NCI-H2029 (cell line): ENCODE measurements around the gene SHFL.

Source experiments
- DNase-seq: peaks from one replicate; lab custom pipeline; 2025; lab: John Stamatoyannopoulos, UW

SHFL gene

GRCh38 chr19:10109528-10109927 is 23.4 kb downstream of the SHFL start:
- DNase-seq: no peak

DNA sequence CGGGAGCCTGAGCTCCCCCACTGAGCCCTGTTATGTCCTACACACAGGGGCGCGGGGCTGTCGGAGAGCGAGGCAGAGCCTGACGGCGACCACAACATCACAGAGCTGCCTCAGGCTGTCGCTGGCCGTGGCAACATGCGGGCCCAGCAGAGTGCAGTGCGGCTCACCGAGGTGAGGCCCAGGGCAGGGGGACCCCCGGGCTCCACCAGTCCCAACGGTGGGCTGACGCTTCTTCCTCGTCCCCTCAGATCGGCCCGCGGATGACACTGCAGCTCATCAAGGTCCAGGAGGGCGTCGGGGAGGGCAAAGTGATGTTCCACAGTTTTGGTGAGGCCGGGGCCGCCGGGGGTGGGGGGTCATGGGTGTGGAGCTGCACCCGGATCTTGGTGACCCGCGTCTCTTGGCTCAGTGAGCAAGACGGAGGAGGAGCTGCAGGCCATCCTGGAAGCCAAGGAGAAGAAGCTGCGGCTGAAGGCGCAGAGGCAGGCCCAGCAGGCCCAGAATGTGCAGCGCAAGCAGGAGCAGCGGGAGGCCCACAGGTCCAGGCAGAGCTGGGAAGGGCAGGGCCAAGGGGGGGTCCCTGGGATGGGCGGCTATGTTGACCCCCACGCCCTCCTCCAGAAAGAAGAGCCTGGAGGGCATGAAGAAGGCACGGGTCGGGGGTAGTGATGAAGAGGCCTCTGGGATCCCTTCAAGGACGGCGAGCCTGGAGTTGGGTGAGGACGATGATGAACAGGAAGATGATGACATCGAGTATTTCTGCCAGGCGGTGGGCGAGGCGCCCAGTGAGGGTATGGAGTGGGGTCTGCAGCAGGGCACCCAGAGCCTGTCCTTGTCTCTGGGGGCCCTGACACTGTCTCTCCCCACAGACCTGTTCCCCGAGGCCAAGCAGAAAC is 24.2 kb downstream of the SHFL start:
- no peak for DNase-seq

- no peak for DNase-seq
Observed at GRCh38 chr19:10110972-10111317, 24.8 kb downstream of the SHFL start.

- no peak for DNase-seq
Observed at GRCh38 chr19:10111405-10111811, 25.3 kb downstream of the SHFL start, which contains the start of gene P2RY11. P2RY11 (plus strand) TSS chr19:10111693; CDS start chr19:10111722, 29 bp downstream.

DNA sequence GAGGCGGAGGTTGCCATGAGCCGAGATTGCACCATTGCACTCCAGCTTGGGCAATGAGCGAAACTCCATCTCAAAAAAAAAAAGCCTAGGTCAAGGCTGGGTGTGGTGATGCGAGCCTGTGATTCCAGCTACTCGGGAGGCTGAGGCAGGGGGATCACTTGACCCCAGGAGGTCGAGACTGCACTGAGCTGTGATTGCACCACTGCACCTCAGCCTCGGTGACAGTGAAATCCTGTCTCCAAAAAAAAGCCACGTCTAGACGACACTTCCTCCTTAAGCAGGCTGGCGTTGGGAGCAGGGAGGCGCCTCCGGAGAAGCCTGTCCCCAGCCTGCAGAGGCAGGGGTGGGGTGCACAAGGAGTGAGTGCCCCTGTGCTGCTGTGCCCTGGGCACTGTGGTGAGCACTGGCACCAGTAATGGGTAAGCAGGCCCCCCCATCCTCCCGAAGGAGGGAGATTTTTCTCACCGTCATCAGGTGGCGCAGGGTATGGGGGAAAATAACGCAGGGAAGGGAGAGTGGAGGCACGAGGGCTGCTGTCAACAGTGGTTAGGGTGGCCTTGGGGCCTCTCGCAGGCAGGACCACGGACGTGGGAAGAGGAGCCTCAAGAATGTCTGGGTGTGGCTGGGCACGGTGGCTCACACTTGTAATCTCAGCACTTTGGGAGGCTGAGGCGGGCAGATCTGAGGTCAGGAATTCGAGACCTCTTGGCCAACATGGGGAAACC is 26.1 kb downstream of the SHFL start:
- no peak for DNase-seq

DNA sequence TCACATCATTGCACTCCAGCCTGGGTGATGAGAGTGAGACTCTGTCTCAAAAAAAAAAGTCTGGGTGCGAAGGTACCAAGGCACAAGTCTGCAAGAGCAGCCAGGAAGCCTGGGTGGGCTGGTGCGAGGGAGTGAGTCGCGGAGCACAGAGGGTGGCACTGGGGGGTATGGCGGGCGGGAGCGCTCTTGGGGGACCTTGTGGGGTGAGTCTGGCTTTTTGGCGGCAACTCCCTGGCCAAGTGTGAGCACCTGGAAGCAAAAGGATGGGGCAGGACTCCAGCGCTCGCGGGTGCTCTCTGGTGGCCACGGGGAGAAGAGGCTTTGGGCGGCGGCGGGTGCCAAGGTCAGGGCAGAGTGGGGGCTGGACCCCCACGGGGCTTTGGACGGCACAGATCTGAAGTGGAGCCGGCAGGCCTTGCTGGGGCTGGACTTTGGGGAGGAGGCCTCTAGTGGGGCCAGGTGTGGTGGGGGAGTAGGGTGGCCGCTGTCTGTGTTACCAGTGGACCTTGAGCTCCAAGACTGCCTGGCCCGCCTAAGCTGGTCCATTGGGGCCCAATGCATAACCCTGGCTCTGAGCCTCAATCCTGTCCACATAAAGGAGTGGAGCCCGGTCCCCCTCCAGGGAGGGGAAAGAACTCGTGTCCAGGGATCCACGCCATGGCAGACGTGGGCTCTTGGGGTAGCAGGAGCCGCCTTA is 26.9 kb downstream of the SHFL start:
- DNase-seq: no peak

GRCh38 chr19:10113592-10113963 is 27.5 kb downstream of the SHFL start:
- DNase-seq: no peak

DNA sequence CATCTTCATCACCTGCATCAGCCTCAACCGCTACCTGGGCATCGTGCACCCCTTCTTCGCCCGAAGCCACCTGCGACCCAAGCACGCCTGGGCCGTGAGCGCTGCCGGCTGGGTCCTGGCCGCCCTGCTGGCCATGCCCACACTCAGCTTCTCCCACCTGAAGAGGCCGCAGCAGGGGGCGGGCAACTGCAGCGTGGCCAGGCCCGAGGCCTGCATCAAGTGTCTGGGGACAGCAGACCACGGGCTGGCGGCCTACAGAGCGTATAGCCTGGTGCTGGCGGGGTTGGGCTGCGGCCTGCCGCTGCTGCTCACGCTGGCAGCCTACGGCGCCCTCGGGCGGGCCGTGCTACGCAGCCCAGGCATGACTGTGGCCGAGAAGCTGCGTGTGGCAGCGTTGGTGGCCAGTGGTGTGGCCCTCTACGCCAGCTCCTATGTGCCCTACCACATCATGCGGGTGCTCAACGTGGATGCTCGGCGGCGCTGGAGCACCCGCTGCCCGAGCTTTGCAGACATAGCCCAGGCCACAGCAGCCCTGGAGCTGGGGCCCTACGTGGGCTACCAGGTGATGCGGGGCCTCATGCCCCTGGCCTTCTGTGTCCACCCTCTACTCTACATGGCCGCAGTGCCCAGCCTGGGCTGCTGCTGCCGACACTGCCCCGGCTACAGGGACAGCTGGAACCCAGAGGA is 28.0 kb downstream of the SHFL start:
- no peak for DNase-seq

GRCh38 chr19:10114651-10115391 is 28.7 kb downstream of the SHFL start:
- no peak for DNase-seq

- no peak for DNase-seq
Observed at GRCh38 chr19:10115392-10116084, 29.4 kb downstream of the SHFL start.

DNA sequence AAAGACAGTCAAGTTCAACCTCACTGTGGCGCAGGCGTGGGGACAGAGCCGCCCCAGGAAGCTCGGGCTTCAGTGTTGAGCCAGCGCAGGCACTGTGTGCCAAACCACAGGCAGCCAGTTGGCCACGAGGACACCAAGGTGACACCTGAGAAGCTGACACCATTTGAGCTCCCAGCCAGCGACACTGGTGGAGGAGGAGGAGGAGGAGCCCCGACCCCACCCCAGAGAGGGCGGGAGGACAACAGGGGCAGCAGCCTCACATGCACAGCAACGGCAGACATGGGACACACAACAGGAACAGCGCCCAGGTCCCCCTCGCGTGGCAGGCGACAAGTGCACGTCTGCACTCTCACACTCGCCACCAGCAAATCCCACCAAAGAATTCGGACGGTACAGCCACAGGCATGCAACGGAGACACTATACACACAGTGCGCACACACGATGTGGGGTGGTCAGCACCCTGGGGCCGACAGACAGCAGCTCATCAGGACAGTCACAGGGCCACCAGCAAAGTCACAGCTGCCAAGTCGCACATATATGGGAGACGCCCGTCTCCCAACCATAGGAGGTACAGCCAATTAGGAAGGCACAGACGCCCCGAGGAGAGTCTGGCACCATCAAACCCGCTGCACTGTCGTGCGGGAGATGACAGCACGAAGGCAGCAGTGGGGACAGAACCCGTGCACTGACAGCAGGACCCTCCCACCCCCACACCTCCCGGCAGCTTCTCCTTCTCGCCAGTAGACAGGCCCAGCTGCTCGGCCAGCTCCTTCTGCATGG is 30.2 kb downstream of the SHFL start:
- no peak for DNase-seq

GRCh38 chr19:10116866-10117616 is 30.9 kb downstream of the SHFL start:
- no peak for DNase-seq

GRCh38 chr19:10118960-10119359 is 32.8 kb downstream of the SHFL start:
- DNase-seq: no peak

DNA sequence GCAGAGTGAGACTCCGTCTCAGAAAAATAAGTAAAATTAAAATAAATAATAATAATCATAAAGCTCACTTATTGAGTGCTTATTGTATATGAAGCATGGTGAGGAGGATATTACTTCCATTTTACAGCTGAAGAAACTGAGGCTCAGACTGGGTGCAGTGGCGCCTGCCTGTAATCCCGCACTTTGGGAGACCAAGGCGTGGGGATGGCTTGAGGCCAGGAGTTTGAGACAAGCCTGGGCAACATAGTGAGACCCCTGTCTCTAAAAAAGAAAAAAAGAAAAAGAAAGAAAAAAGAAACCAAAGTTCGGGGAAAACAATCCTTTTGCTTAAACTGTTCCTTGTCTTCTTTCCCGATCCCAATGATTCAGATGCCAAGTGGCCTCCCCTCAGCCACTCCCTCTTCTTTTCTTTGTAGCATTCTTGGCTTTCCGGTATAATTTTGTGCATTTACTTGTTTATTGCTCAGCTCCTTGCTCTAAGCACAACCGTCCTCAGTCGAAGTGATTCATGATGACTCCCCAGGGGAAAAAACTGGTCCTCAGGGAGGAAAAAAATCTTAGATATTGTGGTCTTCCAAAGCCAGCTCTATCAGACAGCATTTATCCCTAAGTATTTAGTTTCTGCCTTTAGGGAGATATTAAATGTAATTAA is 34.5 kb downstream of the SHFL start:
- DNase-seq: no peak

DNA sequence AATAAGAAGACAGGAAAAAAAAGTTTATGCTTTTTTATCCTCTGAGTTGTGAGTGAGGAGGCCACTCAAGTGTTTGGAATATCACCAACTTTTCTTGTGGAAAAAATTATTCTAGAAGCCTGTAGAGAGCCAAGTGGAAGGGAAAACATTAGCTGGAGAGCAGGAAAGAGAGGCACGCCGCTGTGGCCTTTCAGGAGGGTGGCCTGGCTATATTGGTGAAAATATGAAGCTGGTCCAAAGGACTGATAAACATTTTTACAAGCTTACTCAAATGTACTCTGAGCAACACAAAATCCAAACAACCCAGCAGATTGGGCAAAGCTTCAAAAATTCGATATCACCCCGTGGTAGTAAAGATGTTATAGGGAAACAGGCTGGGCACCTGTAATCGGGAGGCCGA is 35.9 kb downstream of the SHFL start:
- no peak for DNase-seq

DNA sequence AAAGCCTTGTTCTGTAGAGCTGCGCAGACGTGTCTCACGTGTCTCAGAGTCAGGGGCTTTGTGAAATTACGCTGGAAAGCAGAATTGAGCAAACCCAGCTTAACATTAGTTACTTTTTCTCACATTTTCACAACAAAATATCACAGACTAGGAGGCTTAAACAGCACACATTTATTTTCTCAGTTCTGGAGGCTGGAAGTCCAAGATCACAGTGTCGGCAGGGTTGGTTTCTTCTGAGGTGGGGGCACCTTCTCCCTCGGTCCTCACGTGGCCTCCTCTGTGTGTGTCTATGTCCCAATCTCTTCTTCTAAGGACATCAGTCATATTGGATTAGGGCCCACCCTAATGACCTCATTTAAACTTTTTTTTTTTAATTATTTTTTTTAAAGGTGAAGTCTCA is 38.3 kb downstream of the SHFL start:
- no peak for DNase-seq

DNA sequence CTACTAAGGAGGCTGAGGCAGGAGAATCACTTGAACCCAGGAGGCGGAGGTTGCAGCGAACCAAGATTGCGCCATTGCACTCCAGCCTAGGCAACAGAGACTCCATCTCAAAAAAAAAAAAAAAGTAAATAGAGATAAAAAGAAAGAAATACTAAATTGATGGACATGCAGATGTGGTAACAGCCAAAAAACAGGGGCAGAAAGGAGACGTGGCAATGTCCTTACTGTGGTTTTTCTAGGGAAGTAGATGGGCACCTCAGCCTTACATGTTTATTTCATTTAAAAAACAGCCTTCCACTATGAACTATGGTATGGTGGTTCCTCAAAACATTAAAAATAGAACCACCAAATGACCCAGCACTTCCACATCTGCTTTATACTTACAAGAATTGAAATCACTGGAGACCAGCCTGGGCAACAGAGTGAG is 40.1 kb downstream of the SHFL start:
- DNase-seq: no peak

DNA sequence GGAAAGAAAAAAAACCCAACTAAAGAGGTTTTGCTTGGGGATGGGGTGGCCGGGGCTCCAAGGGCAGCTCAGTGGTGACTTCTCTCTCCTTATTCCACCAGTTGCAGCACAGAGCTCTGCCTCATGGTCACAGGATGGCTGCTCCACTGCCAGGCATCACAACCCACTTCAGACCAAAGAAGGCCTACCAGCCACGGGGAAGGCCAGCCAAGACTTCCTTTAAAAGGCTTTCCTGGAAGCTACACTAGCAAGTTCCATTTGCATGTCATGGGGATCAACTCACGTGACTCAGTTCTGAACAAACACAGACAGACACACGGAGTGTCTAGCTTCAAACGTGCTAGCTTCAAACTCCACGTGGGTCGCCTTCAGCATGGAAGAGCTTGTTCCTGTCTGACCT is 46.8 kb downstream of the SHFL start:
- no peak for DNase-seq

GRCh38 chr19:10133596-10133995 is 47.5 kb downstream of the SHFL start:
- DNase-seq: no peak
